HG02763 (cell line): ENCODE data around the gene C2CD5.
A peak's percentile ranks its signal among the peaks of the same experiment; 100 is the strongest.
"Not testable (repeated sequence)": the region's sequence is repeated elsewhere in the genome, so short reads cannot be mapped to it uniquely, and the experiment has no call there.

Source experiments
- ATAC-seq: cut with Tn5 transposase; IDR thresholded peaks from one replicate; pipeline ENCODE4 v1.9.1; 2021; ENCODE audit warnings: mild to moderate bottlenecking, moderate library complexity; ENCODE audit not compliant: unreplicated experiment

The C2CD5 gene

GRCh38 chr12:22481547-22482104 is 62.7 kb downstream of the C2CD5 start:
- no peak for ATAC-seq

- not testable (repeated sequence) for ATAC-seq
Measured at GRCh38 chr12:22480814-22481213, 63.5 kb downstream of the C2CD5 start.

- no peak for ATAC-seq
Measured at GRCh38 chr12:22480016-22480415, 64.3 kb downstream of the C2CD5 start.

DNA sequence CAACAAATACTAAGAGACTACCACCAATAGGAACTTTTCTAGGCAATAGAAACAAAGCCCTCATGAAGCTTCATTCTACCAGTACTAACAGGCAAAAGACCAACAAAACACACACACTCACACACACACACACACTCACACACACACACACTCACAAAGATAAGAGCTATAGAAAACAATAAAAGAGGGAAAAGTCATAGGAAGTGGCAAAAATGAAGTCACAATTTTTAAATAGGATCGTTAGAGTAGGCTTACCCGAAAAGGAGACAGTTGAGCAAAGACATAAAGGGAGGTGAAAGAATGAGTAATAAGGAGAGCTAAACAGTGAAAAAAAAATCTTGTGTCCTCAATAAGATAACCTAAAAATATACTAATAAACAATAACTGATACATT is 66.5 kb downstream of the C2CD5 start:
- no peak for ATAC-seq

DNA sequence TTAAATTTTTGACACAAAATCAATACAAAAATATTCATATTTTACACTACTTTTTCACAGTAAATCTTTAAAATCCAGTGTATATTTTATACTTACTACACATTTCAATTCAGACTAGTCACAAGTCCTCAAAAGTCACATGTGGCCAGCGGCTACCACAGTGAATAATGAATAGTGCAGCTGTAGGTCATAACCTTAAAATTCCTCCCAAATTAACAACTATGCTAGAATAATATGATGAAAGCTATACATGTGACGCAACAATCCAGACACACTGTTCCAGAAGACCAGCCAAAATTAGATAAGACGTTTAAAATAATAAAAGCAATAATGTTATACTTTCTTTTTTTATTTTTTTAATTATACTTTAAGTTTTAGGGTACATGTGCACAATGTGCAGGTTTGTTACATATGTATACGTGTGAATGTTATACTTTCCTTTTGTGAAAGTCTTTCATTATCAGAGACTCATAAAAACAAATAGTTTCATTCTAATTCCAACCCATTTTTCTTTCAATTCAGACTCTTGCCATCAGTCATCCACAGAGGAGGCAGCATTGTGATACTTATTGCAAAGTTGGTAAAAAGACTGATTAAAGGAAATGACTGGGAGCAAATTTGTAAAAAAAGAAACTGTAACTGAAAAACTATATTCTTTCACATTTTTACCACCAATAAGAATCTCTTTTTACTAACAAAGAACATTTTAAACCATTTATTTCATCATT is 67.0 kb downstream of the C2CD5 start:
- ATAC-seq = no peak

DNA sequence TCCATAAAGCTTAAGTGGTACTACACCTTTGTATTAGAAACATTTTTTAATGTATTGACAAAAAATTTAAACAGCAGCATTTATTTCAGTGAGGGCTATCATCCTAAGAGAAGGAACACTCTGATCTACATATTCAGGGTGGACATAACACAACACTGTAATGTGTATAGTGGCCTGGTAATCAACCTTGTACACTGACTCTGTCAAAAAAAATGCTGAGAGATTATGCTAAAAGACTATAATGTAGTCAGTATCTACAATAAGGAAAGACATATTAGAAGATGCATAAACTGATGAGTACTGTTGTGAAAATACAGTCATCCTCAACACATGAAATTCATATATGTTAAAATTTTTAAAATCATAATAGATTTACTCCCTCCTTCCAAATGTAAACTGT is 68.2 kb downstream of the C2CD5 start:
- no peak for ATAC-seq

- ATAC-seq = no peak
Measured at GRCh38 chr12:22474970-22475720, 69.2 kb downstream of the C2CD5 start.

DNA sequence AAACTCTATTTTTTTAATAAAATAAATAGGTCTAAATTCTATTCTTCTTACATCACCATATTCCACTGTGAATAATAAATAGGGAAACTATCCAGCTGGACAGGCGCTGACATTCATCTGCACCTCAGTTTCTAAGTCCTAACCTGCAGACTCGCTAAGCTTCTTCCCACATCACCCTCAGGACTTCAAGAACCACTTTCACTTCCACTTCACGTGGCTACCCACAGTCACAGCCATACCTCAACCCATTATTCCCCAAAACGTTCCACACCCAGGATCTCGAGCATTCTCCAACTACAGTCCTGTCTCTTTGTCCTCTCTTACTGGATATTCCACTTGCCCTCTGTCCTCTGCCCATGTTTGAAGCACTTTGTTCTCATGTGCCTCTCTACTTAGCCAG is 71.1 kb downstream of the C2CD5 start:
- ATAC-seq = peak; percentile 71

- no peak for ATAC-seq
Measured at GRCh38 chr12:22467190-22467589, 77.2 kb downstream of the C2CD5 start.

- no peak for ATAC-seq
Measured at GRCh38 chr12:22463306-22463705, 81.0 kb downstream of the C2CD5 start.

GRCh38 chr12:22461786-22462185 is 82.6 kb downstream of the C2CD5 start:
- no peak for ATAC-seq

DNA sequence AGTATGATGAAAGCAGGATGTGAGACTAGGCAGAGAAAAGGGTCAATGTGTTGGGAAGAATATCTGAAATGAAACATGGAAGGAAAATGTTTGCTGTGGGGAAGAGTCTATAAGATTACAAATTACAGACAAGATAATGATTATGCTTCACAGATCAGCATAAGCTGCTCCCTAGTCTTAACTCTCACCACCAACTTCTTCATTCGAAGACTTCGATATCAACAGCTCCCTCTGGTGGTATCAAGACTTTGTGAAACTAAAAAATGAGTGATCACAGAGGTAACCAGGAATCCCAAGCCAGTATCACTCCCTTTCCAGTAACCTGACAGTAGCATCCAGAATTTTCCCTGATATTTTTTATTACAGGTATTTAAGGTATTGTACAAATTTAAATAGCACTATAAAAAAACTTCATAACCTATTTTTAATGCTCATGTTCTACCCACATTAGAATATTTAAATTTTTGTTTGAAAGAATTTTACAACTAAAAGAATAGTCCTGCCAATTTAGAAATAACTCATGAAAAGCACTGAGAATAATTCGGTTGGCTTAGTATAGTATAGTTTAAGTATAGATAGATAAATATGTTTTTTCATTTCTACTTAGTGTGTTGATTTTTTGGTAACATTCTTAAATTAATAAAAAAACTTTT is 84.4 kb downstream of the C2CD5 start:
- peak; percentile 66 for ATAC-seq

GRCh38 chr12:22458298-22458937 is 85.9 kb downstream of the C2CD5 start:
- ATAC-seq = no peak

GRCh38 chr12:22457085-22457484 is 87.3 kb downstream of the C2CD5 start:
- ATAC-seq = no peak

- no peak for ATAC-seq
Measured at GRCh38 chr12:22453511-22453910, 90.8 kb downstream of the C2CD5 start.

DNA sequence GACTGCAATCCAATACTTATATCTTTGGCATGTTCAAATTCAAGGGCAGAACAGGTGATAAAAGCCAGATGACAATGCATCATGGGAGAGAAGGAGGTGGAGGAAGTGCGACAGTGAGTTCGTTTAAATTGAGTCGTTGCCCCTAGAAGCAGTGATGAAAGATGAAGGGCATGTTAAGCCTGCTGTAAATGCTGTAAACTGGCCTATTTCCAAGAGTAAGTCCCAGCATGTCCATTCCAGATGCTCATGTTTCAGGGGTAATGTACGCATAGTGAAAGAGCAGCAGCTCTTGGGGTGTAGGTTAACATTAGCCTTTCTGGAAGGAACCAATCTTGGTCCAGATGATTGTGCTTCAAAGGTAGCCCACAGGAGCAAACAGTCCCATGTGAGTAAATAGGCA is 97.1 kb downstream of the C2CD5 start:
- no peak for ATAC-seq

GRCh38 chr12:22444317-22444665 is 100.1 kb downstream of the C2CD5 start:
- not testable (repeated sequence) for ATAC-seq

- ATAC-seq = peak; percentile 98
Measured at GRCh38 chr12:22443379-22444316, 100.7 kb downstream of the C2CD5 start.

DNA sequence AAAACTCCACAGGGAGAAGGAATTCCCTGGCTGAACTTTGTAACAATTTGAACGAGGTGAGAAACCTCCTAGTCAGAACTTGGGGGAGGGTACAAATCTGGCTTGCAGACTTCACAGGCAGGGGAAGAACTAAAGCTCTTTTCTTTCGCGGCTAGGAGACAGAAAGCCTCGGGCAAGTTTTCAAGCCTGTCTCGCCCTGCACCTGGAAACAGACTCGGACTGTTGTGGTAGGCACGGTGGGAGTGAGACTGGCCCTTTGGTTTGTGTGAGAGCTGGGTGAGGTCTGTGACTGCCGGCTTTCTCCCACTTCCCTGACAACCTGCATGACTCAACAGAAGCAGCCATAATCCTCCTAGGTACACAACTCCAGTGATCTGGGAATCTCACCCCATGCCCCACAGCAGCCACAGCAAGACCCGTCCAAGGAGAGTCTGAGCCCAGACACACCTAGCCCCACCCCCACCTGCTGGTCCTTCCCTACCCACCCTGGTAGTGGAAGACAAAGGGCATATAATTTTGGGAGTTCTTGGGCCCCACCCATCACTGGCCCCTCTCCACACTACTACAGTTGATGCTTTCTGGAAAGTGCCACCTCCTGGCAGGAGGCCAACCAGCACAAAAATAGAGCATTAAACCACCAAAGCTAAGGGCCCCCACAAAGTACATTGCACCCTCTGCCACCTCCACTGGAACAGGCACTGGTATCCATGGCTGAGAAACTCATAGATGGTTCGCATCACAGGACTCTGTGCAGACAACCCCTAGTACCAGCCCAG is 107.1 kb downstream of the C2CD5 start:
- ATAC-seq = no peak
